ENCODE data around the gene MR1.

Gene MR1

GRCh38 chr1:181090641-181091126 lies 56.9 kb downstream of the MR1 start:
- DNase-seq (ENCODE audit: low read depth, low spot score): no peak

- DNase-seq (ENCODE audit: low read depth, low spot score): no peak
These were observed 57.7 kb downstream of the MR1 start for GRCh38 chr1:181091309-181092040.

- no peak for DNase-seq (ENCODE audit: low read depth, low spot score)
These were observed 58.3 kb downstream of the MR1 start for GRCh38 chr1:181092056-181092455.

- DNase-seq (ENCODE audit: low read depth, low spot score): no peak
These were observed 59.2 kb downstream of the MR1 start for GRCh38 chr1:181092883-181093458.

GRCh38 chr1:181094416-181095212 lies 60.8 kb downstream of the MR1 start:
- peak; percentile 90 for DNase-seq (ENCODE audit: low read depth, low spot score)

GRCh38 chr1:181095260-181095659 lies 61.5 kb downstream of the MR1 start:
- DNase-seq (ENCODE audit: low read depth, low spot score): no peak

- no peak for DNase-seq (ENCODE audit: low read depth, low spot score)
These were observed 62.0 kb downstream of the MR1 start for GRCh38 chr1:181095763-181096184.

GRCh38 chr1:181097242-181097641 lies 63.5 kb downstream of the MR1 start:
- peak; percentile 55 for DNase-seq (ENCODE audit: low read depth, low spot score)

GRCh38 chr1:181099152-181100014 lies 65.6 kb downstream of the MR1 start:
- no peak for DNase-seq (ENCODE audit: low read depth, low spot score)

GRCh38 chr1:181100015-181100905 lies 66.5 kb downstream of the MR1 start:
- DNase-seq (ENCODE audit: low read depth, low spot score): peak; percentile 63

GRCh38 chr1:181100934-181101333 lies 67.2 kb downstream of the MR1 start:
- DNase-seq (ENCODE audit: low read depth, low spot score): peak; percentile 48

- peak; percentile 85 for DNase-seq (ENCODE audit: low read depth, low spot score)
These were observed 67.9 kb downstream of the MR1 start for GRCh38 chr1:181101581-181102226.

GRCh38 chr1:181102841-181103240 lies 69.1 kb downstream of the MR1 start:
- DNase-seq (ENCODE audit: low read depth, low spot score): no peak

- no peak for DNase-seq (ENCODE audit: low read depth, low spot score)
These were observed 69.6 kb downstream of the MR1 start for GRCh38 chr1:181103399-181103798.

- no peak for DNase-seq (ENCODE audit: low read depth, low spot score)
These were observed 70.4 kb downstream of the MR1 start for GRCh38 chr1:181104042-181104789.

GRCh38 chr1:181104790-181105133 lies 71.0 kb downstream of the MR1 start:
- peak; percentile 92 for DNase-seq (ENCODE audit: low read depth, low spot score)

- DNase-seq (ENCODE audit: low read depth, low spot score): peak; percentile 77
These were observed 71.6 kb downstream of the MR1 start for GRCh38 chr1:181105134-181106021.

- DNase-seq (ENCODE audit: low read depth, low spot score): no peak
These were observed 72.2 kb downstream of the MR1 start for GRCh38 chr1:181106022-181106312.

GRCh38 chr1:181106479-181106878 lies 72.7 kb downstream of the MR1 start:
- no peak for DNase-seq (ENCODE audit: low read depth, low spot score)
